ENCODE results near the gene PIK3C2G. TPM values are rescaled to one million over a fixed set of nuclear protein-coding genes. Genes with fewer than 3 reads are reported as not detected.

Gene PIK3C2G
- total RNA-seq, 4 donors from 2014 or later, result 23.6 to 80.5 (median 37.1) TPM

DNA sequence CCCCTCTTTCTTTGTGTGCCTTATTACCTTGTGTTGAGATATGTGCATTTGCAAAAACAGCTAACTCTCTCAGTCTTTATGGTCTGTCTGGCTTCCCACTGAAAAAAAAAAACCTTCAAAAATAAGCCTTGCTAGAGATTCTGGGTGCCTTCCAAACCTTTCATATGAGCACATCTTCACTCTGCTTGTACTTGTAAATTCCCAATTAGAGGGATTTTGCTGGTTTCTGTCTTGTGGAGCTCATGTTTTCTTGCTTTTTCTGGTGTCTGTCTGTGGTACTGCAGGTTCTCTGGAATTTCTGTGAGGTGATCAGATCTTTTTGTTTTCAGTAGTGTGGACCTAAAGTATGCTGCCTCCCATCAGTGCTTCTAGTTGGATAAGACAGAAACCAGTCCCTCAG, 100.1 kb downstream of the PIK3C2G start:
- Histone ChIP-seq H3K4me1 (peaks cover under 1% of the 10 kb centered on the region), H3K9me3 (no peaks in the 10 kb centered on the region), H3K4me3 (no peak overlapping the region), H3K36me3 (no peaks in the 10 kb centered on the region), H3K27ac (no peak overlapping the region), H3K27me3 (no peaks in the 10 kb centered on the region)
- TF ChIP-seq EP300 (IDR thresholded peaks at IDR 0.05) (no peak), POLR2A (IDR thresholded peaks at IDR 0.05) (no peak), POLR2AphosphoS5 (IDR thresholded peaks at IDR 0.05) (no peak)
- TF ChIP-seq, protein P1, sequence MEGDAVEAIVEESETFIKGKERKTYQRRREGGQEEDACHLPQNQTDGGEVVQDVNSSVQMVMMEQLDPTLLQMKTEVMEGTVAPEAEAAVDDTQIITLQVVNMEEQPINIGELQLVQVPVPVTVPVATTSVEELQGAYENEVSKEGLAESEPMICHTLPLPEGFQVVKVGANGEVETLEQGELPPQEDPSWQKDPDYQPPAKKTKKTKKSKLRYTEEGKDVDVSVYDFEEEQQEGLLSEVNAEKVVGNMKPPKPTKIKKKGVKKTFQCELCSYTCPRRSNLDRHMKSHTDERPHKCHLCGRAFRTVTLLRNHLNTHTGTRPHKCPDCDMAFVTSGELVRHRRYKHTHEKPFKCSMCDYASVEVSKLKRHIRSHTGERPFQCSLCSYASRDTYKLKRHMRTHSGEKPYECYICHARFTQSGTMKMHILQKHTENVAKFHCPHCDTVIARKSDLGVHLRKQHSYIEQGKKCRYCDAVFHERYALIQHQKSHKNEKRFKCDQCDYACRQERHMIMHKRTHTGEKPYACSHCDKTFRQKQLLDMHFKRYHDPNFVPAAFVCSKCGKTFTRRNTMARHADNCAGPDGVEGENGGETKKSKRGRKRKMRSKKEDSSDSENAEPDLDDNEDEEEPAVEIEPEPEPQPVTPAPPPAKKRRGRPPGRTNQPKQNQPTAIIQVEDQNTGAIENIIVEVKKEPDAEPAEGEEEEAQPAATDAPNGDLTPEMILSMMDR (IDR thresholded peaks at IDR 0.05), result no peak
- DNase-seq (ENCODE audit: low spot score in 2 of 2), result no peak

GRCh38 chr12:18363321-18363720, 102.0 kb downstream of the PIK3C2G start:
- Histone ChIP-seq H3K27me3 (no peaks in the 10 kb centered on the region), H3K36me3 (no peaks in the 10 kb centered on the region), H3K27ac (no peak overlapping the region), H3K4me3 (no peak overlapping the region), H3K9me3 (no peaks in the 10 kb centered on the region), H3K4me1 (no peaks in the 10 kb centered on the region)
- TF ChIP-seq EP300 (IDR thresholded peaks at IDR 0.05), result no peak
- no peak for TF ChIP-seq POLR2AphosphoS5 (IDR thresholded peaks at IDR 0.05)
- TF ChIP-seq POLR2A (IDR thresholded peaks at IDR 0.05), result no peak
- TF ChIP-seq, protein P1 (IDR thresholded peaks at IDR 0.05), result no peak
- no peak for DNase-seq (ENCODE audit: low spot score in 2 of 2)
- WGBS, result 86% methylated on average over 2 of the region's 2 CpGs

DNA sequence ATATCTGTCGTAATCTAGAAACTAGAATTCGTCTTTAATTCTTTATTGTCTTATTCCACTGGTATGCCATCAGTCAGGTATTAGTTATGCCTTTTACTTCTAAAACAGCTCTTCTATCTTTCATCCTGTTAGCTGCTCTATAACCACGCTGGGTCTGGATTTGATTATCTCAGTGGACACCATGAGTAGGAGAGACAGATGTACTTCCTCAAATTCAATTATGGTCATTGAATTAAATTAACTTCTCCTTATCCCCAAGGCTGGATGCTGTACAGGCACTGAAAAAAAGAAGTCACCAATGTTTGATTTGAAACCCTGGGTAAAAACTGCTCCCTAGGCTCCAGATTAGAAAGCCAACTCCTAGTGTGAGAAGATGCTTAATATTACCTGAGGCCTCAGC, 107.3 kb downstream of the PIK3C2G start:
- Histone ChIP-seq H3K36me3 (peaks cover under 1% of the 10 kb centered on the region), H3K9me3 (no peaks in the 10 kb centered on the region), H3K4me1 (no peaks in the 10 kb centered on the region), H3K4me3 (no peak overlapping the region), H3K27ac (no peak overlapping the region), H3K27me3 (no peaks in the 10 kb centered on the region)
- TF ChIP-seq POLR2AphosphoS5 (IDR thresholded peaks at IDR 0.05) (no peak), EP300 (IDR thresholded peaks at IDR 0.05) (no peak), POLR2A (IDR thresholded peaks at IDR 0.05) (no peak)
- TF ChIP-seq, protein P1 (IDR thresholded peaks at IDR 0.05), result no peak
- WGBS, result 93% methylated on average over 3 of the region's 3 CpGs
- DNase-seq (ENCODE audit: low spot score in 2 of 2), result no peak

GRCh38 chr12:18373181-18373580, 111.9 kb downstream of the PIK3C2G start:
- H3K4me1 ChIP-seq, result no peaks in the 10 kb centered on the region
- WGBS, result 81% methylated on average over 6 of the region's 6 CpGs
- no peak overlapping the region for H3K27ac ChIP-seq
- no peak for DNase-seq (ENCODE audit: low spot score in 2 of 2)
- peaks cover 11% of the 10 kb centered on the region for H3K36me3 ChIP-seq
- H3K4me3 ChIP-seq, result no peak overlapping the region
- H3K9me3 ChIP-seq, result peaks cover 6% of the 10 kb centered on the region
- no peaks in the 10 kb centered on the region for H3K27me3 ChIP-seq
- TF ChIP-seq, protein P1 (IDR thresholded peaks at IDR 0.05), result no peak
- TF ChIP-seq POLR2A (IDR thresholded peaks at IDR 0.05), result no peak
- TF ChIP-seq POLR2AphosphoS5 (IDR thresholded peaks at IDR 0.05), result no peak
- TF ChIP-seq EP300 (IDR thresholded peaks at IDR 0.05), result no peak

DNA sequence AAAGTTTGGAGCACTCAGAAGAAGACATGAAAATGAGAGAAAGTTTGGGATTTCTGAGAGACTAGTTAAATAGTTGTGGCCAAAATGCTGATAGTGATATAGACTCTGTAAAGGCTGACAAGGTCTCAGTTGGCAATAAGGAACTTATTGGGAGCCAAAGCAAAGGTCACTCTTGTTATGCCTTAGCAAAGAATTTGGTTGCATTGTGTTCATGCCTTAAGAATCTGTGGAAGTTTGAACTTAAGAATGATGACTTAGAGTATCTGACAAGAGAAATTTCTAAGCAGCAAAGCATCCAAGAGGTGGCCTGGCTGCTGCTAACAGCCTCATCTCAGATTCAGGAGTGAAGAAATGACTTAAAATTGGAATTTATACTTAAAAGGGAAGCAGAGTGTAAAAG, 113.8 kb downstream of the PIK3C2G start:
- no peak for DNase-seq (ENCODE audit: low spot score in 2 of 2)
- H3K27ac ChIP-seq, result no peak overlapping the region
- H3K36me3 ChIP-seq, result peaks cover 11% of the 10 kb centered on the region
- H3K27me3 ChIP-seq, result no peaks in the 10 kb centered on the region
- peaks cover 6% of the 10 kb centered on the region for H3K9me3 ChIP-seq
- no peak for TF ChIP-seq EP300 (IDR thresholded peaks at IDR 0.05)
- no peak for TF ChIP-seq POLR2AphosphoS5 (IDR thresholded peaks at IDR 0.05)
- TF ChIP-seq, protein P1 (IDR thresholded peaks at IDR 0.05), result no peak
- TF ChIP-seq POLR2A (IDR thresholded peaks at IDR 0.05), result no peak
- H3K4me3 ChIP-seq, result no peak overlapping the region
- H3K4me1 ChIP-seq, result no peaks in the 10 kb centered on the region
